A673 (cell line): ENCODE data around the gene LAMA4.

Experiments used
- EZH2 ChIP-seq: fragments of 200-600 bp; sonication (generic); IDR thresholded peaks from 2 replicates; pipeline ENCODE4 v1.6.1; 2017; ENCODE audit warnings: borderline replicate concordance, low read depth, mild to moderate bottlenecking, mixed read lengths, antibody characterized with exemption, low read length; ENCODE audit not compliant: poor library complexity, severe bottlenecking
- TF ChIP-seq, protein P1 (sequence below): fragments of 300-800, 200-600 bp; sonication (generic); conservative IDR thresholded peaks from 2 replicates; pipeline ENCODE4 v1.5.1; 2017; ENCODE audit warnings: low read depth, mild to moderate bottlenecking, antibody characterized with exemption, low read length, moderate library complexity, mixed read lengths

GRCh38 chr6:112300896-112301295, 46.5 kb upstream of the LAMA4 start:
- TF ChIP-seq EZH2, result no peak
- TF ChIP-seq, protein P1, sequence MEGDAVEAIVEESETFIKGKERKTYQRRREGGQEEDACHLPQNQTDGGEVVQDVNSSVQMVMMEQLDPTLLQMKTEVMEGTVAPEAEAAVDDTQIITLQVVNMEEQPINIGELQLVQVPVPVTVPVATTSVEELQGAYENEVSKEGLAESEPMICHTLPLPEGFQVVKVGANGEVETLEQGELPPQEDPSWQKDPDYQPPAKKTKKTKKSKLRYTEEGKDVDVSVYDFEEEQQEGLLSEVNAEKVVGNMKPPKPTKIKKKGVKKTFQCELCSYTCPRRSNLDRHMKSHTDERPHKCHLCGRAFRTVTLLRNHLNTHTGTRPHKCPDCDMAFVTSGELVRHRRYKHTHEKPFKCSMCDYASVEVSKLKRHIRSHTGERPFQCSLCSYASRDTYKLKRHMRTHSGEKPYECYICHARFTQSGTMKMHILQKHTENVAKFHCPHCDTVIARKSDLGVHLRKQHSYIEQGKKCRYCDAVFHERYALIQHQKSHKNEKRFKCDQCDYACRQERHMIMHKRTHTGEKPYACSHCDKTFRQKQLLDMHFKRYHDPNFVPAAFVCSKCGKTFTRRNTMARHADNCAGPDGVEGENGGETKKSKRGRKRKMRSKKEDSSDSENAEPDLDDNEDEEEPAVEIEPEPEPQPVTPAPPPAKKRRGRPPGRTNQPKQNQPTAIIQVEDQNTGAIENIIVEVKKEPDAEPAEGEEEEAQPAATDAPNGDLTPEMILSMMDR, result no peak
